SK-N-SH treated with all-trans-retinoic acid at 6 μM for 48 hours (cell line): ENCODE results near the gene FRAS1.

Experiments used
- ARNTL ChIP-seq: fragments of 450-650 bp; formaldehyde crosslinking; IDR thresholded peaks from 2 replicates; pipeline ENCODE4 v1.5.0; 2020; ENCODE audit warnings: low read depth, mild to moderate bottlenecking, moderate library complexity, borderline replicate concordance
- BACH2 ChIP-seq: fragments of 250-450 bp; sonication (Bioruptor Pico); IDR thresholded peaks from 2 replicates; pipeline ENCODE4 v1.9.0; 2021; ENCODE audit warnings: mild to moderate bottlenecking, borderline replicate concordance
- RARB ChIP-seq: fragments of 250-450 bp; sonication (Bioruptor Pico); IDR thresholded peaks from 2 replicates; pipeline ENCODE4 v1.8.0; 2021; ENCODE audit warnings: mild to moderate bottlenecking, moderate library complexity
- TCF4 ChIP-seq: fragments of 250-450 bp; sonication (Bioruptor Pico); IDR thresholded peaks from 2 replicates; pipeline ENCODE4 v1.8.0; 2021; ENCODE audit warnings: mild to moderate bottlenecking, moderate library complexity, borderline replicate concordance
- TOX ChIP-seq: fragments of 250-450 bp; sonication (Bioruptor Pico); IDR thresholded peaks from 2 replicates; pipeline ENCODE4 v1.8.0; 2021; ENCODE audit warnings: mild to moderate bottlenecking, moderate library complexity, borderline replicate concordance
- ZNF70 ChIP-seq: fragments of 450-650 bp; formaldehyde crosslinking; IDR thresholded peaks from 2 replicates; pipeline ENCODE4 v1.5.0; 2020; ENCODE audit warnings: mild to moderate bottlenecking, moderate library complexity
- TF ChIP-seq, protein P1 (sequence below): fragments of 250-450 bp; sonication (Bioruptor Pico); IDR thresholded peaks from 2 replicates; pipeline ENCODE4 v1.8.0; 2020; ENCODE audit warnings: mild to moderate bottlenecking, moderate library complexity, borderline replicate concordance
- TF ChIP-seq, protein P2 (sequence below): fragments of 250-450 bp; sonication (Bioruptor Pico); IDR thresholded peaks from 2 replicates; pipeline ENCODE4 v1.5.0; 2020; ENCODE audit warnings: mild to moderate bottlenecking, moderate library complexity

DNA sequence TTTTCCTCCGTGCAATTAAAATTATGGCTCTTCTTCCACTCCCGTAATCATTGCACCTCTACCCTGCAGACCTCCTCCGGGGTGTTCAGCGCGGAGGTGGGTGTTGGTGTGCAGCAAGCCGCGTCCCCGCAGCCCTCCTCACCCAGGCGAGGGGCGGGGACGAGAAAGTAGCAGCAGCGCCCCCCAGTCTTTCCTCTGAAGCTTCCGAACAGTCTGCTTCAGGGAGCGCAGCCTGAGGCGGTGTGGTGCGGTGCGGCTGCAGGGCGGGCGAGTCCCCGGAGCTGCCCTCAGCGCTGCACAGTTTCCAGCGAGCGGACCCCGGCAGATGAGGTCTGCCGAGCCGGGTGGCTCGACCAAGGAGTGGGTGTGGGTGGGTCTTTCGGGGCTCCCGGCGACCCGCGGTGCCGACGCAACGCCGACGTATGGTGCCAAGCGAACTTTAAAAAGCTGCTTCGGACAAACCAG is at the start of gene FRAS1:
- no peak for TF ChIP-seq RARB (CRISPR knock-in tag)
- no peak for TF ChIP-seq ARNTL
- TF ChIP-seq, protein P1, sequence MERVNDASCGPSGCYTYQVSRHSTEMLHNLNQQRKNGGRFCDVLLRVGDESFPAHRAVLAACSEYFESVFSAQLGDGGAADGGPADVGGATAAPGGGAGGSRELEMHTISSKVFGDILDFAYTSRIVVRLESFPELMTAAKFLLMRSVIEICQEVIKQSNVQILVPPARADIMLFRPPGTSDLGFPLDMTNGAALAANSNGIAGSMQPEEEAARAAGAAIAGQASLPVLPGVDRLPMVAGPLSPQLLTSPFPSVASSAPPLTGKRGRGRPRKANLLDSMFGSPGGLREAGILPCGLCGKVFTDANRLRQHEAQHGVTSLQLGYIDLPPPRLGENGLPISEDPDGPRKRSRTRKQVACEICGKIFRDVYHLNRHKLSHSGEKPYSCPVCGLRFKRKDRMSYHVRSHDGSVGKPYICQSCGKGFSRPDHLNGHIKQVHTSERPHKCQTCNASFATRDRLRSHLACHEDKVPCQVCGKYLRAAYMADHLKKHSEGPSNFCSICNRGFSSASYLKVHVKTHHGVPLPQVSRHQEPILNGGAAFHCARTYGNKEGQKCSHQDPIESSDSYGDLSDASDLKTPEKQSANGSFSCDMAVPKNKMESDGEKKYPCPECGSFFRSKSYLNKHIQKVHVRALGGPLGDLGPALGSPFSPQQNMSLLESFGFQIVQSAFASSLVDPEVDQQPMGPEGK, result no peak
- TF ChIP-seq BACH2, result no peak
- no peak for TF ChIP-seq ZNF70
- TF ChIP-seq TCF4 (CRISPR knock-in tag), result no peak
- TF ChIP-seq, protein P2, sequence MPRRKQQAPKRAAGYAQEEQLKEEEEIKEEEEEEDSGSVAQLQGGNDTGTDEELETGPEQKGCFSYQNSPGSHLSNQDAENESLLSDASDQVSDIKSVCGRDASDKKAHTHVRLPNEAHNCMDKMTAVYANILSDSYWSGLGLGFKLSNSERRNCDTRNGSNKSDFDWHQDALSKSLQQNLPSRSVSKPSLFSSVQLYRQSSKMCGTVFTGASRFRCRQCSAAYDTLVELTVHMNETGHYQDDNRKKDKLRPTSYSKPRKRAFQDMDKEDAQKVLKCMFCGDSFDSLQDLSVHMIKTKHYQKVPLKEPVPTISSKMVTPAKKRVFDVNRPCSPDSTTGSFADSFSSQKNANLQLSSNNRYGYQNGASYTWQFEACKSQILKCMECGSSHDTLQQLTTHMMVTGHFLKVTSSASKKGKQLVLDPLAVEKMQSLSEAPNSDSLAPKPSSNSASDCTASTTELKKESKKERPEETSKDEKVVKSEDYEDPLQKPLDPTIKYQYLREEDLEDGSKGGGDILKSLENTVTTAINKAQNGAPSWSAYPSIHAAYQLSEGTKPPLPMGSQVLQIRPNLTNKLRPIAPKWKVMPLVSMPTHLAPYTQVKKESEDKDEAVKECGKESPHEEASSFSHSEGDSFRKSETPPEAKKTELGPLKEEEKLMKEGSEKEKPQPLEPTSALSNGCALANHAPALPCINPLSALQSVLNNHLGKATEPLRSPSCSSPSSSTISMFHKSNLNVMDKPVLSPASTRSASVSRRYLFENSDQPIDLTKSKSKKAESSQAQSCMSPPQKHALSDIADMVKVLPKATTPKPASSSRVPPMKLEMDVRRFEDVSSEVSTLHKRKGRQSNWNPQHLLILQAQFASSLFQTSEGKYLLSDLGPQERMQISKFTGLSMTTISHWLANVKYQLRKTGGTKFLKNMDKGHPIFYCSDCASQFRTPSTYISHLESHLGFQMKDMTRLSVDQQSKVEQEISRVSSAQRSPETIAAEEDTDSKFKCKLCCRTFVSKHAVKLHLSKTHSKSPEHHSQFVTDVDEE, result no peak
- no peak for TF ChIP-seq TOX
